NOMO-1 (cell line): ENCODE data around the gene ZFYVE1.
"Not testable (repeated sequence)": the region's sequence is repeated elsewhere in the genome, so short reads cannot be mapped to it uniquely, and the experiment has no call there.

Source experiments
- DNase-seq, 2 experiments: peaks; one replicate each; lab custom pipeline; 2025; ENCODE audit not compliant: unreplicated experiment in 2 of 2; lab: John Stamatoyannopoulos, UW

Gene ZFYVE1

DNA sequence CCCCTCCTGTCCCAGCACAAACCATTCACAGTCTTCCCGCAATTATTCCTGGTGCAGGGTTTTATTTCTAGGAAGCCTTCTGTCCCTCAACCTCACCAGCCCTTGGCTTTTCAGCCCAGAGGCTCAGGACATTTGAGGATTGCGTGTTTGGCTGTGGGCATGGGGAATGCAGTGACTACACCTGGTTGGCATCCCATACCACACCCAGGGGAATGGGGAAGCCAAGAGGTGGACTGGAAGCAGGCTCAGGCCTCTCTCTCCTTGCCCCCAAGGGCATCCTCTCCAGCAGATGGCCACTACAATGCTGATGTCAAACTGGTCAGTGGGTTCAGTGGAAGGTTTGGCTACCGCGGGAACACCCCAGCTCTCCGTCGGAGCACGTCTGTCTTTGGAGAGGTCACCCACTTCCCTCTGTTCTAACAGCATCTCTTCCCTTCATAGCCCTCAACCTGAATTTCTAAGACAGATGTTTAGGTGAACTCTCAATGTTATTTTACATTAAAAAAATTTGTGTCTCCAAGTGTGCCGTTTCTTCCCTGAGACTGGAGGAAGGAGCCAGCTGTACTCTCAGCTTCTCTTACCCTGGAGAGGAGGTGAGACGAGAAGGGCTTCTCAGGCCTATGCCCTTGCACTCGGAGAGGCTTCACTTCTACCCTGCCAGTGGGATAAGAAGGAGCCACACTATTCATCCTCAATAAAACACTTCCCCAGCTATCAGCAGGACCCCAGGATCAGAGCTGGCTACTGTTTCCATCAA lies 65.1 kb downstream of the ZFYVE1 start:
- no peak for DNase-seq

DNA sequence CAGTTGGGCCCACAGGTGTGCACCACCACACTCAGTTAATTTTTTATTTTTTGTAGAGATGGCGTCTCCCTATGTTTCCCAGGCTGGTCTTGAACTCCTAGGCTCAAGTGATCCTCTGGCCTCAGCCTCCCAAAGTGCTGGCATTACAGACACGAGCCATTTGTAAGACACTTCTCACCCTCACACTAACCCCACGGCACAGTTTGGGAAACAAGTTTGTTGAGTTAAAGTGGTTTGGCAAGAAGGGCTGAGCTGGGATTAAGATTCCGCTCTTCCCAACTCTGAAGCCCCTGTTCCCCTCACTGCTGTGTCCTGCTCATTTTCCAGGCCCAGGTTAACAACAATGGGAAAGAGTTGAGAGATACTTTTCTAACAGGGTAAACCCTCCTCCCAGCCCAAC lies 65.9 kb downstream of the ZFYVE1 start:
- not testable (repeated sequence) for DNase-seq

DNA sequence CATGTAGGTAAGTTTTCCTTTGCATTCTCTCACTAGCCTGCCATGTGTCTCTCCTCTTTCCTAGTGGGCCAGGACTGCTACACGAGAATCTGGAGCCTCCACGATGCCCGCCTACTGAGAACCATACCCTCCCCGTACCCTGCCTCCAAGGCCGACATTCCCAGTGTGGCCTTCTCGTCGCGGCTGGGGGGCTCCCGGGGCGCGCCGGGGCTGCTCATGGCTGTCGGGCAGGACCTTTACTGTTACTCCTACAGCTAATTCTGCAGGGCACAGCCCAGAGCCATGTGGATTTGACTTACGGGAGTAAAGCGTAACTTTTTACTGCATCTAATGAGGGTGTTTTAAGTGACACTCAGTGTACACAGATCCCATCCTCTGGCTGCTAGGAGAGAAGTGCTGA lies 68.4 kb downstream of the ZFYVE1 start:
- DNase-seq, result no peak

GRCh38 chr14:72957213-72957612 lies 69.7 kb downstream of the ZFYVE1 start:
- no peak for DNase-seq

DNA sequence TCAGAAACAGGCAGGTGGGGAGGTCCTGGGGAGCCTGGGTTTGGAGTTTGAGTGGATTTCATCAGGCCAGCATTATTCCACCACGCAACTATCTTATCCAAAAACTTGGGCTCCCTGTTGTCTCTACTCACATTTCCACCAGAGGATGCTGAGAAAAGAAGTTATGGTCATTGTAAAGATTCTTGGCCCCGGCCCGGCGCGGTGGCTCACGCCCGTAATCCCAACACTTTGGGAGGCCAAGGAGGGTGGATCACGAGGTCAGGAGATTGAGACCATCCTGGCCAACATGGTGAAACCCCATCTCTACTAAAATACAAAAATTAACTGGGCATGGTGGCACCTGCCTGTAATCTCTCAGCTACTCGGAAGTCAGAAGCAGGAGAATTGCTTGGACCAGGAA lies 70.2 kb downstream of the ZFYVE1 start:
- not testable (repeated sequence) for DNase-seq

GRCh38 chr14:72952171-72952570 lies 74.7 kb downstream of the ZFYVE1 start:
- DNase-seq, result no peak

- peak in 1 of 2 experiments; percentile 13 for DNase-seq
Observed at GRCh38 chr14:72948481-72949138, 78.3 kb downstream of the ZFYVE1 start.

DNA sequence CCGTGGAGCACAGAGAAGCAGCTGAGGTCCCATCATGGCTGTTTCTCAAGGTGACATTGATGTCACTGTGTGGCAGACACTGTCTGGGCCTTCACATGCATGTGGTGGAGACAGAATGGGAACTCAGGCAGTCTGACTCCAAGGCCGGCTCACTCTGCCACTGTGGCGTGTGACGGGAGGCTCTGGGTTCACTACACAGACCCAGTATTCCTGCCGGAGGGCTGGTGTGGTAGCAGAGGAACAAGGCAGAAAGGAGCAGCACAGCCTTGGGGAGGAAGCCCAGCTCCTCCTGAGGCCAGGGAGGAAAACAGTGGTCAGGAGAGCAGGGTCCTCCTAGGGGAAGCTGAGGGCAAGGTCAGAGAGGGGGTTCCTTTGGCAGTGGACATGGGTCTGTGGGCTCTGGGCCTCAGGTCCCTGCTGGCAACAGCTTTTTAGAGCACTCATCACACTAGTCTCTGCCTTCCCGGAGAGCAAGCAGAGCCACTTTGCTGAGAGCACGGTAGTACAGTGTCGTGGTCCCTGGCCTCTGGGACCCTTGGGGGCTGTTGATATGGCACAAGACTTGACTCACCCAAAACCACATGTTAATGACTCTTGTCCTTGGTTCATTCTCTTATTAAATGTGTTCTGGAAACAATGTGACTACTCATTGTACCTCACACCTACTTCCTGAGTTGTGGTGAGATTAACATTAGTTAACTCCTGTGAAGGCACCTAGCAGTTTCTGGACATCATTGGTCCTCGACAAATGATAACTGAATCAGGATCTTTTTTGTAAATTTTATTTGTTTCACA lies 79.3 kb downstream of the ZFYVE1 start:
- DNase-seq, result no peak

DNA sequence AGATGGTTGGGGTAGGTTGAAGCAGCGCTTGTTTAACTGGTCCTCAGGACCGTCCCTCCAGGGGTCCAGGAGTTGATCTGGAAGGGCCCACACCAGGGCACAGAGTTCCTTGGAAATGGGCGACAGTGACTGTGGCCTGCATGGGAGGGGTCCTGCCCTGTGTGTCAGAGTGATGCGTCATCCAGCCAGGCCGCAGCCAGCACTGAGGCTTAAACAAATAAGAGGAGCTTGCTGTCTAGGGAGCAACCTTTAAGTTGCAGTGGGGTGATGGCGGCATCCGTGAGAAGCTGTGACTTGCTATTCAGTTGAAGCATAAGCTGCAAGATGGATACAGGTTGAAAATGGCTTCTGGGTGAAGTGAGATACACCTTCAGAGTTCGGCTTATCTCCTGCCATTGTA lies 80.4 kb downstream of the ZFYVE1 start:
- no peak for DNase-seq

- DNase-seq, result no peak
Observed at GRCh38 chr14:72945356-72946027, 81.4 kb downstream of the ZFYVE1 start.

GRCh38 chr14:72943876-72944430 lies 83.0 kb downstream of the ZFYVE1 start:
- no peak for DNase-seq

DNA sequence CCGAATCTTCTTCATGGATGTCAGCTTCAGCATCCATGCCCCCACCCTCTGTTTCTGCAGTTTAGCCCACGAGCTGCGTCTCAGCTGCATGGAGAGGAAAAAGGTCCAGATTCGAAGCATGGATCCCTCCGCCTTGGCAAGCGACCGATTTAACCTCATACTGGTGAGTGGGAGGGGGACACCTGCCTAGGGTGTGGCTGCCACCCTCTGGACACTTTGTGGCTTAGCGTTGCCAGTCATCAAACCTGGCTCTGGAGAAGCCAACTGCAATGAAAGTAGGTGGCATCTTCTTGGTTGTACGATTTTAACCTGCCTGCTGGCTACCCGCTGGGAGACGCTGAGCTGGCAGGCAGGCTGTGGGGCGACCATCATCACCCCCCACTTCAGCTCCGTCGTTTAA lies 84.0 kb downstream of the ZFYVE1 start:
- no peak for DNase-seq

DNA sequence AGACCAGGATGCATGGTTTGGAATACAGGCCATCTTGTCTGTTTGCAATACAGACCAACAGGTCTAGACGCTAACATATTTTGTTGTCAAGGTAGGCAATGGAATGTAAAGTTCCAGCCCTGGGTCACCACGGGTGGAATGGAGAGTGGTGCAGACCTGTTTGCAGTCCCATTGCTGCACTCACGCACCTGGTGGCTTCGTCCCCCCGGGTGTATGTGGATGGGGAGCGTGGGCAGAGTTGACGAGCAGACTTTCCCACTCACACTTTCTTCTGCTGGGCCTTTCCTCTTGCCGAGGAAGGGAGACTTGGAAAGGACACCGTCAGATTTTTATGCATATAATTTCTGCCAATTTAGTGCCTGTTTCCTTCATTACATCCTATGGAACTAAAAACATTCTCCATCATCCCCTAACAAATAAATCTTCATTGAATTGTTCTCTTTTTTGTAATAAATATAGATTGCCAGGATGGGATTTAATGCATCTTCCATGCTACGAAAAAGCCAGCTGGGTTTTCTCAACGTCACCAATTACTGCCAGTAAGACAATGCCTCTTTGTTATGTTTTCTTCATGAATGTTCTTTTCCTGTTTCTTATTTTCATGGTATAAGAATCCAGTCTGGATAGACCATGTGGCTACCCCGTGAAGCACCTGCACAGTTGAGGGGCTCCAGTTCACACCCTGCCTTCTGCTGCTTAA lies 85.5 kb downstream of the ZFYVE1 start:
- no peak for DNase-seq

DNA sequence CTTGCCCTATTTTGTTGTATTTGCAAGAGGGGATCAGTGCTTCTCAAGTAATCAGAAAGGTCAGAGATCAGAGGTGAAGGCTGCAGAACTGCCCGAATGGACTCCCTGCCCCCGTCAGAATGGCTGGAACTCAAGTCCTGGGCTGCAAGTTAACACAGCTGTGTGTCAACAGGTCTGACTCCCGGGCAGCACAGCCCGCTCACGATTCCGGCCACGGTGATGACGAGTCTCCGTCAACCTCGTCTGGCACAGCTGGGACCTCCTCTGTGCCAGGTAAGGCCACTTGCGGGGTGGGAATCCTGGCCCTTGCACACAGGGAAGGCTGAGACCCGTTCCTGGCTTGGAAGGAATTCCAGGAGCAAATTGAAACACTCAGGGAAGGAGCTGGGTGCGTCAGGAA lies 87.3 kb downstream of the ZFYVE1 start:
- DNase-seq, result no peak

GRCh38 chr14:72932893-72933292 lies 94.0 kb downstream of the ZFYVE1 start:
- DNase-seq, result no peak

GRCh38 chr14:72929316-72930080 lies 97.4 kb downstream of the ZFYVE1 start:
- no peak for DNase-seq

DNA sequence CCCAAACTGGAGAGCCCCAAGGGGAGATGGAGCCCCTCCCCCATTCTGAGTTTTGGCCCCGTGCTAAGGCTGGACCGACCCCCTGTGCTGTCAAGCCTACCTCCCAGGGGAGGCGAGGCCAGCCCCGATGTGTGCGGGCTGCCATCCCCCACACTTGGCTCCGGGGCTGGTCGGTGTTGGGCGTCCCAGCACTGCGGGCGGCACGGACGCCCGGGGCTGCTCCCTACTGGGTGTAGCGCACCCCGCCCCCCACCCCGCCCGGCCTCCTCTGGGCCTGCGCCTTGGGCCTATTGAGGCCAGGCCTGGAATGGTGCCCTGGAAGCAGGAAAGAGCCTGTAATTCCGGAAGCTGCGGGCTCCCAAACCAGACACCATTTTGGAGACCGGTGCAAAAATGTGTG lies 98.0 kb downstream of the ZFYVE1 start:
- no peak for DNase-seq

DNA sequence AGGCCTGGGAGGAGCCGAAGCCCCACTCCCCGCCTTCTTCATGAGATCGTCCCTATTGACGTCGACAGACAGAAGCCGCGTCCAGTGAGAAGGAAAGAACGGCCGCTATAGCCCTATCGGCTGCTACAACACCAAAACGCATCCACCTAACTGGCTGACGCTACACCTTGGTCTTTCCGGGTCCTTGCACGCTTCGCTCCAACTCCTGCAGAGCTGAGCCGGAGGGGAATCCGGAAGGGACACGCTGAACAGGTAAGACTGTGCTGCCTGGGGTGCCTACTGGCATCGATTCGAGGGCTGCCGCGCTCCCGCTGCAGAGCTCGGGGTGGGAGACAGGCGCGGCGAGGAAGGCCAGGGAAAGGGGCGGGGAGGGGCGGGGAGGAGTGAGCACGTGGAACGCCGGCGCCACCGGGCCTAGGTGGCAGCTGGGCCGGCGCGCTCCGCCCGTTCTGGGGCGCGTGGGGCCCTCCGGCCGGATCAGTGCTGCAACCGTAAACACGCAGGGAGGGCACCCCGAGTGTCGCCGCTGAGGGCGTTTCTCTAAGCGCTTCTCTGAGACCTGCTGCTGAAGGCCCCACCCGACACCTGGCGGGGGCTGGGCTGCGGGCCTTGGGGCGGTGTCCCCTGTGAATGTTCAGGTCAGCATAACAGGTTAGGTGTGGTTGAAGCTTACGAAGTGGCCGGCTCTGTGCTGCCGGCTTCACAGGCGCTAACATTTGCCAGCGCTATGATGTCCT lies 100.4 kb downstream of the ZFYVE1 start, which contains the start of gene DCAF4:
TSS of gene DCAF4 (plus strand) at position 173 of the 737 bp plus-strand sequence. CDS start 11,515 bp downstream, outside the sequence.
- DNase-seq, result peak; percentile 98
